A549 (cell line): ENCODE data around the gene GRM4.

Experiments
- CHD2 ChIP-seq: fragments of 150-350 bp; IDR thresholded peaks from 2 replicates; pipeline ENCODE4 v1.6.1; 2014; ENCODE audit warnings: low read length; ENCODE audit not compliant: partially characterized antibody
- ELK1 ChIP-seq: fragments of 150-350 bp; IDR thresholded peaks from 2 replicates; pipeline ENCODE4 v1.6.1; 2014; ENCODE audit warnings: low read depth, mild to moderate bottlenecking, low read length
- HDAC2 ChIP-seq: fragments of 200-600 bp; sonication (generic); IDR thresholded peaks from 2 replicates; pipeline ENCODE4 v1.6.1; 2016
- JUN ChIP-seq, 2 experiments: fragments of >200 bp; sonication (Bioruptor Twin); formaldehyde crosslinking; IDR thresholded peaks; 2 replicates in 1 of 2; 3 replicates in 1 of 2; pipeline ENCODE4 v1.6.1; 2016 to 2017
- JUNB ChIP-seq: fragments of >200 bp; sonication (Bioruptor Twin); formaldehyde crosslinking; IDR thresholded peaks from 2 replicates; pipeline ENCODE4 v1.6.1; 2016
- MAX ChIP-seq: IDR thresholded peaks from 2 replicates; pipeline ENCODE4 v1.6.1; 2012
- POLR2A ChIP-seq: IDR thresholded peaks from 2 replicates; pipeline ENCODE4 v1.6.1; 2012; ENCODE audit warnings: mild to moderate bottlenecking, low read length
- RCOR1 ChIP-seq: fragments of 150-350 bp; IDR thresholded peaks from 2 replicates; pipeline ENCODE4 v1.6.1; 2014; ENCODE audit warnings: antibody characterized with exemption, low read length, low read depth
- SMC3 ChIP-seq: fragments of >200 bp; sonication (Bioruptor Twin); formaldehyde crosslinking; IDR thresholded peaks from 3 replicates; pipeline ENCODE4 v1.6.1; 2018; ENCODE audit warnings: inconsistent platforms
- ZFP36 ChIP-seq: fragments of 450-650 bp; IDR thresholded peaks from 2 replicates; pipeline ENCODE4 v1.6.1; 2014; ENCODE audit warnings: borderline replicate concordance; ENCODE audit not compliant: partially characterized antibody
- TF ChIP-seq, protein P1 (sequence below): fragments of >200 bp; sonication (Bioruptor Twin); formaldehyde crosslinking; IDR thresholded peaks from 3 replicates; pipeline ENCODE4 v1.5.1; 2016
- TF ChIP-seq, protein P2 (sequence below): fragments of >200 bp; sonication (Bioruptor Twin); formaldehyde crosslinking; IDR thresholded peaks from 2 replicates; pipeline ENCODE4 v1.6.1; 2016
- TF ChIP-seq, protein P3 (sequence below): fragments of 200-600 bp; sonication (generic); IDR thresholded peaks from 2 replicates; pipeline ENCODE4 v1.6.1; 2016; ENCODE audit warnings: antibody characterized with exemption, mild to moderate bottlenecking, moderate library complexity

GRCh38 chr6:34146801-34147592 is 1.1 kb upstream of the GRM4 start:
- TF ChIP-seq MAX (no peak), JUNB (no peak), ELK1 (no peak), CHD2 (no peak), ZFP36 (no peak), JUN (IDR thresholded peaks at IDR 0.05) (no peak), SMC3 (no peak), RCOR1 (no peak), POLR2A (no peak), HDAC2 (no peak)
- TF ChIP-seq, protein P1, sequence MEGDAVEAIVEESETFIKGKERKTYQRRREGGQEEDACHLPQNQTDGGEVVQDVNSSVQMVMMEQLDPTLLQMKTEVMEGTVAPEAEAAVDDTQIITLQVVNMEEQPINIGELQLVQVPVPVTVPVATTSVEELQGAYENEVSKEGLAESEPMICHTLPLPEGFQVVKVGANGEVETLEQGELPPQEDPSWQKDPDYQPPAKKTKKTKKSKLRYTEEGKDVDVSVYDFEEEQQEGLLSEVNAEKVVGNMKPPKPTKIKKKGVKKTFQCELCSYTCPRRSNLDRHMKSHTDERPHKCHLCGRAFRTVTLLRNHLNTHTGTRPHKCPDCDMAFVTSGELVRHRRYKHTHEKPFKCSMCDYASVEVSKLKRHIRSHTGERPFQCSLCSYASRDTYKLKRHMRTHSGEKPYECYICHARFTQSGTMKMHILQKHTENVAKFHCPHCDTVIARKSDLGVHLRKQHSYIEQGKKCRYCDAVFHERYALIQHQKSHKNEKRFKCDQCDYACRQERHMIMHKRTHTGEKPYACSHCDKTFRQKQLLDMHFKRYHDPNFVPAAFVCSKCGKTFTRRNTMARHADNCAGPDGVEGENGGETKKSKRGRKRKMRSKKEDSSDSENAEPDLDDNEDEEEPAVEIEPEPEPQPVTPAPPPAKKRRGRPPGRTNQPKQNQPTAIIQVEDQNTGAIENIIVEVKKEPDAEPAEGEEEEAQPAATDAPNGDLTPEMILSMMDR: no peak
- TF ChIP-seq, protein P2, sequence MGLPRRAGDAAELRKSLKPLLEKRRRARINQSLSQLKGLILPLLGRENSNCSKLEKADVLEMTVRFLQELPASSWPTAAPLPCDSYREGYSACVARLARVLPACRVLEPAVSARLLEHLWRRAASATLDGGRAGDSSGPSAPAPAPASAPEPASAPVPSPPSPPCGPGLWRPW: no peak
- TF ChIP-seq, protein P3, sequence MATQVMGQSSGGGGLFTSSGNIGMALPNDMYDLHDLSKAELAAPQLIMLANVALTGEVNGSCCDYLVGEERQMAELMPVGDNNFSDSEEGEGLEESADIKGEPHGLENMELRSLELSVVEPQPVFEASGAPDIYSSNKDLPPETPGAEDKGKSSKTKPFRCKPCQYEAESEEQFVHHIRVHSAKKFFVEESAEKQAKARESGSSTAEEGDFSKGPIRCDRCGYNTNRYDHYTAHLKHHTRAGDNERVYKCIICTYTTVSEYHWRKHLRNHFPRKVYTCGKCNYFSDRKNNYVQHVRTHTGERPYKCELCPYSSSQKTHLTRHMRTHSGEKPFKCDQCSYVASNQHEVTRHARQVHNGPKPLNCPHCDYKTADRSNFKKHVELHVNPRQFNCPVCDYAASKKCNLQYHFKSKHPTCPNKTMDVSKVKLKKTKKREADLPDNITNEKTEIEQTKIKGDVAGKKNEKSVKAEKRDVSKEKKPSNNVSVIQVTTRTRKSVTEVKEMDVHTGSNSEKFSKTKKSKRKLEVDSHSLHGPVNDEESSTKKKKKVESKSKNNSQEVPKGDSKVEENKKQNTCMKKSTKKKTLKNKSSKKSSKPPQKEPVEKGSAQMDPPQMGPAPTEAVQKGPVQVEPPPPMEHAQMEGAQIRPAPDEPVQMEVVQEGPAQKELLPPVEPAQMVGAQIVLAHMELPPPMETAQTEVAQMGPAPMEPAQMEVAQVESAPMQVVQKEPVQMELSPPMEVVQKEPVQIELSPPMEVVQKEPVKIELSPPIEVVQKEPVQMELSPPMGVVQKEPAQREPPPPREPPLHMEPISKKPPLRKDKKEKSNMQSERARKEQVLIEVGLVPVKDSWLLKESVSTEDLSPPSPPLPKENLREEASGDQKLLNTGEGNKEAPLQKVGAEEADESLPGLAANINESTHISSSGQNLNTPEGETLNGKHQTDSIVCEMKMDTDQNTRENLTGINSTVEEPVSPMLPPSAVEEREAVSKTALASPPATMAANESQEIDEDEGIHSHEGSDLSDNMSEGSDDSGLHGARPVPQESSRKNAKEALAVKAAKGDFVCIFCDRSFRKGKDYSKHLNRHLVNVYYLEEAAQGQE: no peak
